Suprapubic skin (tissue), 3 donors: ENCODE measurements around the gene ANO2.

Experiments used
- POLR2AphosphoS5 ChIP-seq, 3 donors: sonication (generic); formaldehyde crosslinking; IDR thresholded peaks; one replicate each; pipeline ENCODE4 v1.6.1; 2017; ENCODE audit warnings: antibody characterized with exemption in 3 of 3
- TF ChIP-seq, protein P1 (sequence below), 2 donors: fragments of 200-600 bp in 1 of 2; fragments of 450-650 bp in 1 of 2; sonication (generic) in 1 of 2; IDR thresholded peaks; one replicate each; pipeline ENCODE4 v1.5.1; 2016 to 2019; ENCODE audit warnings: antibody characterized with exemption in 2 of 2, mild to moderate bottlenecking in 1 of 2, moderate library complexity in 1 of 2

DNA sequence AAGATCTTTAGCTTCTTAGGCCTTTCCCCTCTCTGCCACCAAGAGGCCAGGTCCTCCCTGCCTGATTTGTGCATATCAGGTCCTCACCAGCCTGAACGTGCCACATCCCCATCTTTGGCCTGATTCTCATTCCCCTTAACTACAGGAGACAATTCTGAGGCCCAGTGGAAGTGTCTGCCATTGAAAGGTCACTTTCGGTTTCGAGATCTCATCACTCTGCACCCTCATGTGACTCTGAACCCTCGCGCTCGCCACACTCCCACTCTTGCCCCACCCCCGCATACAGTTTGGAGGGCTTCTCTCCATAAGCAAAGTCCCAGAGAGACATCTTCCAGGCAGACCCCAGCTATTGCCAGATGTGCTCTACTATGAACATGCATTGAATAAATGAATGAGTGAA lies 324.2 kb downstream of the ANO2 start:
- TF ChIP-seq, protein P1, sequence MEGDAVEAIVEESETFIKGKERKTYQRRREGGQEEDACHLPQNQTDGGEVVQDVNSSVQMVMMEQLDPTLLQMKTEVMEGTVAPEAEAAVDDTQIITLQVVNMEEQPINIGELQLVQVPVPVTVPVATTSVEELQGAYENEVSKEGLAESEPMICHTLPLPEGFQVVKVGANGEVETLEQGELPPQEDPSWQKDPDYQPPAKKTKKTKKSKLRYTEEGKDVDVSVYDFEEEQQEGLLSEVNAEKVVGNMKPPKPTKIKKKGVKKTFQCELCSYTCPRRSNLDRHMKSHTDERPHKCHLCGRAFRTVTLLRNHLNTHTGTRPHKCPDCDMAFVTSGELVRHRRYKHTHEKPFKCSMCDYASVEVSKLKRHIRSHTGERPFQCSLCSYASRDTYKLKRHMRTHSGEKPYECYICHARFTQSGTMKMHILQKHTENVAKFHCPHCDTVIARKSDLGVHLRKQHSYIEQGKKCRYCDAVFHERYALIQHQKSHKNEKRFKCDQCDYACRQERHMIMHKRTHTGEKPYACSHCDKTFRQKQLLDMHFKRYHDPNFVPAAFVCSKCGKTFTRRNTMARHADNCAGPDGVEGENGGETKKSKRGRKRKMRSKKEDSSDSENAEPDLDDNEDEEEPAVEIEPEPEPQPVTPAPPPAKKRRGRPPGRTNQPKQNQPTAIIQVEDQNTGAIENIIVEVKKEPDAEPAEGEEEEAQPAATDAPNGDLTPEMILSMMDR (IDR thresholded peaks at IDR 0.05), result no peak
- TF ChIP-seq POLR2AphosphoS5 (IDR thresholded peaks at IDR 0.05), result no peak
